Fibroblast of pulmonary artery (primary cell): ENCODE measurements around the gene MAMLD1.

ENCODE experiments used
- DNase-seq: peaks from one replicate; pipeline ENCODE4 v3.0.0-alpha.2; 2010; ENCODE audit warnings: low read depth
- H3K4me3 ChIP-seq: replicated peaks from 2 replicates; pipeline ENCODE4 v1.5.1; 2011; ENCODE audit warnings: low read depth, mild to moderate bottlenecking, control low read depth, low read length, moderate library complexity
- TF ChIP-seq, protein P1 (sequence below): IDR thresholded peaks from 2 replicates; pipeline ENCODE4 v1.5.1; 2011; ENCODE audit warnings: mild to moderate bottlenecking, control low read depth, low read length, inconsistent platforms; ENCODE audit errors: missing control alignments

The MAMLD1 gene

DNA sequence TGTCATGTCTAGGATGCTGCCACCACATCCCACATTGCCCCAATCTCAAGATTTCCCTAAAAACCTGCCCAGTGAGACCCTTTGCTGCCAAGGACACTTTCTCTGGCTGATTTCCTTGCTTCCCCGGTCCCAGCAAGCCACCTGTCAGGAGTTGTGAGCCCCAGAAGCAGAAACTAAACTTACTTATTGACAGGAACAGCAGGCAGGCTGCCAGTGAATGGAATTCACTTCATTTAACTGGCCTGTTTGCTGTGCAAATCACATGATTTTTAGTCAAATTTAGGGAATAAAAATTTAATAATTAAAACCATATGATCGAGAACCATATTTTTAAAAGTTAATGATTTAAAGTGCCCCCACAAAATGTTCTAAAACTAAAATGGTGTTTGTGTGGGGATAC, 48.5 kb downstream of the MAMLD1 start:
- no peak overlapping the region for H3K4me3 ChIP-seq
- TF ChIP-seq, protein P1, sequence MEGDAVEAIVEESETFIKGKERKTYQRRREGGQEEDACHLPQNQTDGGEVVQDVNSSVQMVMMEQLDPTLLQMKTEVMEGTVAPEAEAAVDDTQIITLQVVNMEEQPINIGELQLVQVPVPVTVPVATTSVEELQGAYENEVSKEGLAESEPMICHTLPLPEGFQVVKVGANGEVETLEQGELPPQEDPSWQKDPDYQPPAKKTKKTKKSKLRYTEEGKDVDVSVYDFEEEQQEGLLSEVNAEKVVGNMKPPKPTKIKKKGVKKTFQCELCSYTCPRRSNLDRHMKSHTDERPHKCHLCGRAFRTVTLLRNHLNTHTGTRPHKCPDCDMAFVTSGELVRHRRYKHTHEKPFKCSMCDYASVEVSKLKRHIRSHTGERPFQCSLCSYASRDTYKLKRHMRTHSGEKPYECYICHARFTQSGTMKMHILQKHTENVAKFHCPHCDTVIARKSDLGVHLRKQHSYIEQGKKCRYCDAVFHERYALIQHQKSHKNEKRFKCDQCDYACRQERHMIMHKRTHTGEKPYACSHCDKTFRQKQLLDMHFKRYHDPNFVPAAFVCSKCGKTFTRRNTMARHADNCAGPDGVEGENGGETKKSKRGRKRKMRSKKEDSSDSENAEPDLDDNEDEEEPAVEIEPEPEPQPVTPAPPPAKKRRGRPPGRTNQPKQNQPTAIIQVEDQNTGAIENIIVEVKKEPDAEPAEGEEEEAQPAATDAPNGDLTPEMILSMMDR = no peak
- DNase-seq = no peak

DNA sequence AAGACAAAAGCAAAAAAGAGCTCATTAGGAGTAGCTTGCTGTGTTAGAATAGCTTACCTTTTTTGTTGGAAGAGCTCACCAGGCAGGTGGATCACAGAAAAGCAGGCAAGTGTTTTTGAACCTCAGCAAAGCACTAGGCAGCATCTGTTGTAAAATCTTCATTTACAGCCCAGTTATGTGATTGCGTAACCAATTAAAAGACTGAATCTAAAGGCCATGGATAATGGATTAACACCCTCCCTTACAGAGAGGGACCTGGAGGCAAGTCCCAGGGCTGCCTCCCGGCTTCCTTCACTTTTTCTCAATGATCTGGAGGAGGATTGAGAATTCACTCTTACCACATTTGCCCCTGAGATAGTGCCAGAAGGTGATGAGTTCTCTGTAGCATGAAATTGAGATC, 51.1 kb downstream of the MAMLD1 start:
- TF ChIP-seq, protein P1 = no peak
- DNase-seq = no peak
- H3K4me3 ChIP-seq = no peak overlapping the region

DNA sequence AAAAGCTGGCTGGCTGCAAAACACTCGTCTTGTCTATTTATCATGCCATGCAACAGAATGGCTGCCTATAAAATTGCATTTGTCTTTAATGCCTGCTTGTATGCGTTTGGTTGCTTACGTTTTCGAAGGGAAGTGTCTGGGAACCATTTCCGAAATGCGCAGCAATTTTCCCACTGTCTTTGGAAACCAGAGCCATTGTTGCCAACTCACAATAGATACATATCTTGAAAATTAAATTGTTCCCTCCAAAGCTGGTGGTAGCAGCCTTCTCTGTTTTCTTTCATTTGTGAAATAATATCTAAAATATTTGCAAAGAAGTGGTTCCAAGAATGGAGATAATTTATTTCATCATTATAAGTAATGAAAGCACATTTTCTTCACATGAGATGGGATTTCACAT, 53.4 kb downstream of the MAMLD1 start:
- DNase-seq = no peak
- TF ChIP-seq, protein P1 = no peak
- no peak overlapping the region for H3K4me3 ChIP-seq

DNA sequence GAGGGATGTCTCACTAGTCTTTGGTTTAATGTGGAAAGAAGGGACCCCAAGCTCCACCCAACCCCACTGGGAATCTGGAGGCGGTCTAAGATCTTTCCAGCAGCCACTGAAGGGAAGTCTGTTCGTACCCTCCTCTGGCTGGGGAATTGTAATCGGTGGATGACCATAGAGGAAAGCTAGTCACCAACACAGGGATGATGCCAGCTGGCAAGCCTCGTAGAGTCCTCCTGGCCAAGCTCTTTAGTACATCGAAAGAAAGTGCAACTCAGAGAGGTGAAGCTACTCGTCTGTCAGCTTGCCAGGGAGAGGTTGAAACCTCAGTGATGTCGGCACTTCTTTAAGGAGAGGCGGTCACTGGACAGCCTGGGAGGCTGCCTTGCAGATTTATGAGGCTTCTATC, 58.7 kb downstream of the MAMLD1 start:
- no peak overlapping the region for H3K4me3 ChIP-seq
- TF ChIP-seq, protein P1 = no peak
- DNase-seq = peak; percentile 52

DNA sequence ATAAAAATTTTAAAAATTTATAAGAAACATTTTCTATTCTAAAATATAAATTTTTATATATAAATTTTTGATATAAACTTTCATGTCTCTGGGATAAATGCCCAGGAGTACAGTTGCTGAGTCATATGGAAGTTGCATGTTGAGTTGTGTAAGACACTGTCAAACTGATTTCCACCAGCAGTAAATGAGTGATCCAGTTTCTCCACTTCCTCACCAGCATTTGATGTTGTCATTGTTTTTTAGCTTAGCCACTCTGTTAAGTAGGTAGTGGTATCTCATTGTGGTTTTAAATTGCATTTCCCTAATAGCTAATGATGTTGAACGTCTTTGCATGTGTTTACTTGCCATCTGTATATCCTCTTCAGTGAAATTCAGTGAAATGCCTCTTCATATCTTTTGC, 66.5 kb downstream of the MAMLD1 start:
- DNase-seq = peak; percentile 87
- TF ChIP-seq, protein P1 = no peak
- no peak overlapping the region for H3K4me3 ChIP-seq

DNA sequence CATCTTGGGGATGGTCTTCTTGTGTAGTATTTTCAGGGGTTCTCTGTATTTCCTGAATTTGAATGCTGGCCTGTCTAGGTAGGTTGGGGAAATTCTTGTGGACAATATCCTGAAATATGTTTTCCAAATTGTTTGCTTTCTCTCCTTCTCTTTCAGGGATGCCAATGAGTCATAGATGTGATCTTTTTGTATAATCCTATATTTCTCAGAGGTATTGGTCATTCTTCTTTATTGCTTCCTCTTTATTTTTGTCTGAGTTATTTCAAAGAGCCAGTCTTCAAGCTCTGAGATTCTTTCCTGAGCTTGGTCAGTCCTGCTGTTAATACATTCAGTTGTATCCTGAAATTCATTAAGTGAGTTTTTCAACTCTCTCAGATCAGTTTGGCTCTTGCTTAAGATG, 73.1 kb downstream of the MAMLD1 start:
- no peak for DNase-seq
- TF ChIP-seq, protein P1 = no peak
- no peak overlapping the region for H3K4me3 ChIP-seq

DNA sequence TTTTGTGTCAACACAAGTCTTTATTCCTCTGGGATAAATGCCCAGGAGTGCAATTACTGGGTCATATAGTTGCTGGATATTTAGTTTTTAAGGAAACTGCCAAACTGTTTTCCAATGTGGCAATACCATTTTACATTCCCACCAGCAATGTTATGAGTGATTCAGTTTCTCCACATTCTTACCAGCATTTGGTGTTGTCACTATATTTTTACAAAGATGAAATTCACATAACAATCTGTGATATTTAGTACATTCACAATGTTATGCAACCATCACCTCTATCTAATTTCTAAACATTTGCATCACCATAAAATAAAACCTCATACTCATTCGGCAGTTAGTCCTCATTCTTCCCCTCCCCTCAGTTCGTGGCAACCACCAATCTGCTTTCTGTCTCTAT, 75.0 kb downstream of the MAMLD1 start:
- H3K4me3 ChIP-seq = no peak overlapping the region
- TF ChIP-seq, protein P1 = no peak
- DNase-seq = peak; percentile 26
